SK-N-MC (cell line): Measurements from ENCODE around the gene CXADR.

Experiments
- EZH2 ChIP-seq: fragments of 200-600 bp; sonication (generic); IDR thresholded peaks from one replicate; pipeline ENCODE4 v1.6.1; 2017; ENCODE audit warnings: antibody characterized with exemption
- POLR2AphosphoS5 ChIP-seq: IDR thresholded peaks from 2 replicates; pipeline ENCODE4 v1.6.1; 2012; ENCODE audit warnings: mild to moderate bottlenecking, low read depth, low read length, borderline replicate concordance

GRCh38 chr21:17540530-17540929, 27.7 kb downstream of the CXADR start:
- no peak for TF ChIP-seq EZH2
- no peak for TF ChIP-seq POLR2AphosphoS5
